HG03095 (cell line): ENCODE data around the gene RPRD1A.
A peak's percentile ranks its signal among the peaks of the same experiment; 100 is the strongest.
"Not testable (repeated sequence)": the region's sequence is repeated elsewhere in the genome, so short reads cannot be mapped to it uniquely, and the experiment has no call there.

Experiments used
- ATAC-seq: cut with Tn5 transposase; IDR thresholded peaks from one replicate; pipeline ENCODE4 v1.9.1; 2021; ENCODE audit warnings: moderate library complexity; ENCODE audit not compliant: unreplicated experiment

RPRD1A gene

GRCh38 chr18:36067055-36067957 is at the start of gene RPRD1A:
Gene RPRD1A (minus strand): TSS chr18:36067559. CDS start chr18:36067404, 155 bp downstream.
- ATAC-seq: peak; percentile 96

- ATAC-seq: not testable (repeated sequence)
Measured at GRCh38 chr18:36116771-36117170, 49.4 kb upstream of the RPRD1A start.

- no peak for ATAC-seq
Measured at GRCh38 chr18:36114738-36115137, 47.4 kb upstream of the RPRD1A start.

GRCh38 chr18:36114251-36114650 is 46.9 kb upstream of the RPRD1A start:
- no peak for ATAC-seq

GRCh38 chr18:36112302-36112701 is 44.9 kb upstream of the RPRD1A start:
- no peak for ATAC-seq

- ATAC-seq: no peak
Measured at GRCh38 chr18:36109737-36110136, 42.4 kb upstream of the RPRD1A start.

GRCh38 chr18:36108601-36109000 is 41.2 kb upstream of the RPRD1A start:
- ATAC-seq: no peak

GRCh38 chr18:36108196-36108595 is 40.8 kb upstream of the RPRD1A start:
- ATAC-seq: no peak

- no peak for ATAC-seq
Measured at GRCh38 chr18:36107477-36107876, 40.1 kb upstream of the RPRD1A start.

GRCh38 chr18:36104749-36105148 is 37.4 kb upstream of the RPRD1A start:
- no peak for ATAC-seq

GRCh38 chr18:36101943-36102342 is 34.6 kb upstream of the RPRD1A start:
- no peak for ATAC-seq

- no peak for ATAC-seq
Measured at GRCh38 chr18:36099311-36099710, 32.0 kb upstream of the RPRD1A start.

GRCh38 chr18:36096955-36097354 is 29.6 kb upstream of the RPRD1A start:
- no peak for ATAC-seq

- ATAC-seq: no peak
Measured at GRCh38 chr18:36095936-36096519, 28.7 kb upstream of the RPRD1A start.

- no peak for ATAC-seq
Measured at GRCh38 chr18:36094431-36094830, 27.1 kb upstream of the RPRD1A start.

- not testable (repeated sequence) for ATAC-seq
Measured at GRCh38 chr18:36092116-36092515, 24.8 kb upstream of the RPRD1A start.

- ATAC-seq: no peak
Measured at GRCh38 chr18:36089001-36089400, 21.6 kb upstream of the RPRD1A start.

GRCh38 chr18:36088256-36088655 is 20.9 kb upstream of the RPRD1A start:
- ATAC-seq: no peak

- no peak for ATAC-seq
Measured at GRCh38 chr18:36086186-36086585, 18.8 kb upstream of the RPRD1A start.

GRCh38 chr18:36085195-36085594 is 17.8 kb upstream of the RPRD1A start:
- ATAC-seq: no peak

- no peak for ATAC-seq
Measured at GRCh38 chr18:36083729-36084128, 16.4 kb upstream of the RPRD1A start.

GRCh38 chr18:36081118-36081517 is 13.8 kb upstream of the RPRD1A start:
- ATAC-seq: not testable (repeated sequence)
